Neural progenitor cell (in vitro differentiated cells): ENCODE measurements around the gene SLC25A13. TPM values are rescaled to one million over a fixed set of nuclear protein-coding genes. Genes with fewer than 3 reads are reported as not detected.

Experiments
- DNase-seq: peaks from one replicate; pipeline ENCODE4 v3.0.0-alpha.2; 2016; ENCODE audit warnings: low spot score
- H2AFZ ChIP-seq: fragments of 200-600 bp; sonication (generic); replicated peaks from 2 replicates; pipeline ENCODE4 v1.6.1; 2016; ENCODE audit warnings: antibody characterized with exemption
- H3F3A ChIP-seq: fragments of 200-600 bp; sonication (generic); 2 replicates; pipeline ENCODE4 v1.6.1; 2016; ENCODE audit warnings: antibody characterized with exemption, low read depth
- H3K27ac ChIP-seq: fragments of 200-600 bp; sonication (generic); 2 replicates; pipeline ENCODE4 v1.5.1; 2016; ENCODE audit warnings: mild to moderate bottlenecking
- H3K27me3 ChIP-seq: fragments of 200-600 bp; sonication (generic); 2 replicates; pipeline ENCODE4 v1.6.1; 2016; ENCODE audit warnings: mild to moderate bottlenecking, moderate library complexity
- H3K36me3 ChIP-seq: fragments of 200-600 bp; sonication (generic); 2 replicates; pipeline ENCODE4 v1.5.1; 2016
- H3K4me1 ChIP-seq: fragments of 200-600 bp; sonication (generic); 2 replicates; pipeline ENCODE4 v1.6.1; 2016; ENCODE audit warnings: mixed run types
- H3K4me2 ChIP-seq: fragments of 200-600 bp; sonication (generic); 2 replicates; pipeline ENCODE4 v1.6.1; 2016
- H3K4me3 ChIP-seq: fragments of 200-600 bp; sonication (generic); 2 replicates; pipeline ENCODE4 v1.5.1; 2016
- H3K79me2 ChIP-seq: fragments of 200-600 bp; sonication (generic); 2 replicates; pipeline ENCODE4 v1.6.1; 2016; ENCODE audit warnings: low read depth
- H3K9ac ChIP-seq: fragments of 200-600 bp; sonication (generic); 2 replicates; pipeline ENCODE4 v1.6.1; 2016
- H3K9me3 ChIP-seq: fragments of 200-600 bp; sonication (generic); 2 replicates; pipeline ENCODE4 v1.5.1; 2016; ENCODE audit warnings: low read depth
- H4K20me1 ChIP-seq: fragments of 200-600 bp; sonication (generic); 2 replicates; pipeline ENCODE4 v1.6.1; 2016; ENCODE audit warnings: low read depth
- H3K27ac Mint-ChIP-seq: 3 replicates; pipeline ENCODE4 v1.8.0; 2021; ENCODE audit warnings: mixed read lengths
- H3K27me3 Mint-ChIP-seq: 2 replicates; pipeline ENCODE4 v1.8.0; 2022; ENCODE audit warnings: low read depth, mild to moderate bottlenecking, inconsistent platforms, moderate library complexity, mixed read lengths; ENCODE audit not compliant: insufficient read depth
- H3K36me3 Mint-ChIP-seq: 3 replicates; pipeline ENCODE4 v1.8.0; 2021; ENCODE audit warnings: mixed read lengths
- H3K4me1 Mint-ChIP-seq: 3 replicates; pipeline ENCODE4 v1.8.0; 2021; ENCODE audit warnings: mixed read lengths
- H3K4me3 Mint-ChIP-seq: 3 replicates; pipeline ENCODE4 v1.8.0; 2021; ENCODE audit warnings: mild to moderate bottlenecking, moderate library complexity, mixed read lengths
- H3K9me3 Mint-ChIP-seq: 3 replicates; pipeline ENCODE4 v1.8.0; 2020; ENCODE audit warnings: mixed read lengths
- CTCF ChIP-seq: fragments of 200-600 bp; sonication (generic); IDR thresholded peaks from 2 replicates; pipeline ENCODE4 v1.5.1; 2017; ENCODE audit warnings: antibody characterized with exemption, mild to moderate bottlenecking
- EZH2 ChIP-seq: fragments of 200-600 bp; sonication (generic); IDR thresholded peaks from 2 replicates; pipeline ENCODE4 v1.6.1; 2017; ENCODE audit warnings: antibody characterized with exemption, mild to moderate bottlenecking, moderate library complexity
- EZH2phosphoT487 ChIP-seq: fragments of 200-600 bp; sonication (generic); IDR thresholded peaks from 2 replicates; pipeline ENCODE4 v1.6.1; 2017; ENCODE audit warnings: antibody characterized with exemption
- total RNA-seq: library from RNA; depleted of rRNA; stranded (reverse); fragments of >200 nt; gene quantifications from 2 replicates; pipeline ENCODE4 v1.2.3, GENCODE V29; 2015; ENCODE audit warnings: low replicate concordance

The SLC25A13 gene
- total RNA-seq, 1 donor from 2014 or later: 83.3 TPM

GRCh38 chr7:96300986-96301385 is 20.9 kb downstream of the SLC25A13 start:
- no peak for DNase-seq
- H3K27me3 Mint-ChIP-seq: no peaks in the 10 kb centered on the region
- no peaks in the 10 kb centered on the region for H3K4me1 Mint-ChIP-seq
- no peak overlapping the region for H3K27ac Mint-ChIP-seq
- Histone ChIP-seq H3K79me2 (peaks cover 74% of the 10 kb centered on the region), H2AFZ (no peak overlapping the region), H3K4me3 (no peak overlapping the region), H4K20me1 (peaks cover 8% of the 10 kb centered on the region), H3K27ac (no peak overlapping the region), H3K36me3 (no peaks in the 10 kb centered on the region), H3K9ac (no peak overlapping the region), H3K27me3 (no peaks in the 10 kb centered on the region), H3F3A (no peaks in the 10 kb centered on the region), H3K9me3 (no peaks in the 10 kb centered on the region), H3K4me1 (no peaks in the 10 kb centered on the region), H3K4me2 (no peak overlapping the region)
- TF ChIP-seq CTCF: no peak
- no peak for TF ChIP-seq EZH2phosphoT487
- TF ChIP-seq EZH2: no peak
- H3K9me3 Mint-ChIP-seq: peaks cover 9% of the 10 kb centered on the region
- H3K36me3 Mint-ChIP-seq: peaks cover 24% of the 10 kb centered on the region
- H3K4me3 Mint-ChIP-seq: no peak overlapping the region

GRCh38 chr7:96300502-96300901 is 21.4 kb downstream of the SLC25A13 start:
- no peaks in the 10 kb centered on the region for H3K4me1 Mint-ChIP-seq
- no peak for TF ChIP-seq CTCF
- no peak for TF ChIP-seq EZH2
- TF ChIP-seq EZH2phosphoT487: no peak
- Histone ChIP-seq H3K9me3 (no peaks in the 10 kb centered on the region), H3K27ac (no peak overlapping the region), H3K4me1 (no peaks in the 10 kb centered on the region), H2AFZ (no peak overlapping the region), H3K36me3 (no peaks in the 10 kb centered on the region), H3K27me3 (no peaks in the 10 kb centered on the region), H3F3A (no peaks in the 10 kb centered on the region), H4K20me1 (peaks cover 5% of the 10 kb centered on the region), H3K9ac (no peak overlapping the region), H3K4me3 (no peak overlapping the region), H3K79me2 (peaks cover 69% of the 10 kb centered on the region), H3K4me2 (no peak overlapping the region)
- H3K9me3 Mint-ChIP-seq: peaks cover 10% of the 10 kb centered on the region
- no peak overlapping the region for H3K4me3 Mint-ChIP-seq
- H3K27me3 Mint-ChIP-seq: no peaks in the 10 kb centered on the region
- peaks cover 24% of the 10 kb centered on the region for H3K36me3 Mint-ChIP-seq
- no peak for DNase-seq
- H3K27ac Mint-ChIP-seq: no peak overlapping the region

- H3K9me3 Mint-ChIP-seq: peaks cover 14% of the 10 kb centered on the region
- Histone ChIP-seq H4K20me1 (no peaks in the 10 kb centered on the region), H2AFZ (no peak overlapping the region), H3K4me2 (no peak overlapping the region), H3K36me3 (peaks cover 3% of the 10 kb centered on the region), H3K4me3 (no peak overlapping the region), H3K4me1 (no peaks in the 10 kb centered on the region), H3K9ac (no peak overlapping the region), H3K27ac (no peak overlapping the region), H3F3A (no peaks in the 10 kb centered on the region), H3K79me2 (peaks cover 71% of the 10 kb centered on the region), H3K27me3 (no peaks in the 10 kb centered on the region), H3K9me3 (no peaks in the 10 kb centered on the region)
- no peak overlapping the region for H3K4me3 Mint-ChIP-seq
- no peak overlapping the region for H3K27ac Mint-ChIP-seq
- TF ChIP-seq EZH2phosphoT487 (no peak), CTCF (no peak), EZH2 (no peak)
- H3K36me3 Mint-ChIP-seq: peaks cover 32% of the 10 kb centered on the region
- DNase-seq: no peak
- H3K4me1 Mint-ChIP-seq: no peaks in the 10 kb centered on the region
- H3K27me3 Mint-ChIP-seq: no peaks in the 10 kb centered on the region
Measured at GRCh38 chr7:96299496-96299895, 22.4 kb downstream of the SLC25A13 start.
